ENCODE results near the gene NFATC4. TPM values are rescaled to one million over a fixed set of nuclear protein-coding genes. Genes with fewer than 3 reads are reported as not detected.

NFATC4 gene
- total RNA-seq, 1 donor from 2014 or later = 0.21 TPM

GRCh38 chr14:24414732-24415420, 46.9 kb downstream of the NFATC4 start:
- intact Hi-C loops (cut with micrococcal nuclease) = no loop called here
- no peak overlapping the region for H3K27ac Mint-ChIP-seq
- H3K4me3 Mint-ChIP-seq (ENCODE audit: low read depth) = no peak overlapping the region
- H3K27me3 Mint-ChIP-seq (ENCODE audit: low read depth) = peaks cover 10% of the 10 kb centered on the region
- H3K4me1 Mint-ChIP-seq (ENCODE audit: low read depth) = no peaks in the 10 kb centered on the region
- H3K9me3 Mint-ChIP-seq = no peaks in the 10 kb centered on the region
- no peaks in the 10 kb centered on the region for H3K36me3 Mint-ChIP-seq (ENCODE audit: low read depth)
- DNase-seq (ENCODE audit: low spot score) = no peak

- Mint-ChIP-seq H3K9me3 (no peaks in the 10 kb centered on the region), H3K4me3 (ENCODE audit: low read depth) (no peak overlapping the region), H3K4me1 (ENCODE audit: low read depth) (no peaks in the 10 kb centered on the region), H3K36me3 (ENCODE audit: low read depth) (no peaks in the 10 kb centered on the region), H3K27me3 (ENCODE audit: low read depth) (peaks cover 13% of the 10 kb centered on the region), H3K27ac (no peak overlapping the region)
- intact Hi-C loops (cut with micrococcal nuclease) = no loop called here
- DNase-seq (ENCODE audit: low spot score) = no peak
Measured at GRCh38 chr14:24415421-24416253, 47.7 kb downstream of the NFATC4 start.

GRCh38 chr14:24416254-24416931, 48.4 kb downstream of the NFATC4 start:
- intact Hi-C loops (cut with micrococcal nuclease) = no loop called here
- Mint-ChIP-seq H3K36me3 (ENCODE audit: low read depth) (no peaks in the 10 kb centered on the region), H3K4me1 (ENCODE audit: low read depth) (no peaks in the 10 kb centered on the region), H3K27ac (no peak overlapping the region), H3K27me3 (ENCODE audit: low read depth) (peaks cover 13% of the 10 kb centered on the region), H3K9me3 (no peaks in the 10 kb centered on the region), H3K4me3 (ENCODE audit: low read depth) (no peak overlapping the region)
- DNase-seq (ENCODE audit: low spot score) = no peak

GRCh38 chr14:24416932-24417619, 49.1 kb downstream of the NFATC4 start:
- Mint-ChIP-seq H3K36me3 (ENCODE audit: low read depth) (no peaks in the 10 kb centered on the region), H3K4me1 (ENCODE audit: low read depth) (no peaks in the 10 kb centered on the region), H3K27ac (no peak overlapping the region), H3K4me3 (ENCODE audit: low read depth) (no peak overlapping the region), H3K9me3 (no peaks in the 10 kb centered on the region), H3K27me3 (ENCODE audit: low read depth) (peaks cover 13% of the 10 kb centered on the region)
- intact Hi-C loops (cut with micrococcal nuclease) = no loop called here
- DNase-seq (ENCODE audit: low spot score) = no peak

- H3K9me3 Mint-ChIP-seq = no peaks in the 10 kb centered on the region
- no peak overlapping the region for H3K27ac Mint-ChIP-seq
- no peaks in the 10 kb centered on the region for H3K36me3 Mint-ChIP-seq (ENCODE audit: low read depth)
- H3K27me3 Mint-ChIP-seq (ENCODE audit: low read depth) = peaks cover 11% of the 10 kb centered on the region
- no peaks in the 10 kb centered on the region for H3K4me1 Mint-ChIP-seq (ENCODE audit: low read depth)
- intact Hi-C loops (cut with micrococcal nuclease) = no loop called here
- H3K4me3 Mint-ChIP-seq (ENCODE audit: low read depth) = no peak overlapping the region
- DNase-seq (ENCODE audit: low spot score) = no peak
Measured at GRCh38 chr14:24417832-24418491, 50.0 kb downstream of the NFATC4 start.

GRCh38 chr14:24418492-24418873, 50.5 kb downstream of the NFATC4 start:
- H3K4me1 Mint-ChIP-seq (ENCODE audit: low read depth) = no peaks in the 10 kb centered on the region
- DNase-seq (ENCODE audit: low spot score) = no peak
- no peaks in the 10 kb centered on the region for H3K36me3 Mint-ChIP-seq (ENCODE audit: low read depth)
- intact Hi-C loops (cut with micrococcal nuclease) = no loop called here
- peaks cover 11% of the 10 kb centered on the region for H3K27me3 Mint-ChIP-seq (ENCODE audit: low read depth)
- H3K4me3 Mint-ChIP-seq (ENCODE audit: low read depth) = no peak overlapping the region
- no peak overlapping the region for H3K27ac Mint-ChIP-seq
- no peaks in the 10 kb centered on the region for H3K9me3 Mint-ChIP-seq

GRCh38 chr14:24422261-24422660, 54.3 kb downstream of the NFATC4 start:
- intact Hi-C loops (cut with micrococcal nuclease) = no loop called here
- Mint-ChIP-seq H3K27me3 (ENCODE audit: low read depth) (peaks cover 11% of the 10 kb centered on the region), H3K36me3 (ENCODE audit: low read depth) (peaks cover 3% of the 10 kb centered on the region), H3K9me3 (no peaks in the 10 kb centered on the region), H3K4me1 (ENCODE audit: low read depth) (peaks cover 18% of the 10 kb centered on the region), H3K4me3 (ENCODE audit: low read depth) (no peak overlapping the region), H3K27ac (no peak overlapping the region)
- no peak for DNase-seq (ENCODE audit: low spot score)

- no peak overlapping the region for H3K4me3 Mint-ChIP-seq (ENCODE audit: low read depth)
- intact Hi-C loops (cut with micrococcal nuclease) = no loop called here
- peaks cover 18% of the 10 kb centered on the region for H3K4me1 Mint-ChIP-seq (ENCODE audit: low read depth)
- no peak overlapping the region for H3K27ac Mint-ChIP-seq
- H3K36me3 Mint-ChIP-seq (ENCODE audit: low read depth) = peaks cover 3% of the 10 kb centered on the region
- no peaks in the 10 kb centered on the region for H3K9me3 Mint-ChIP-seq
- no peak for DNase-seq (ENCODE audit: low spot score)
- peaks cover 11% of the 10 kb centered on the region for H3K27me3 Mint-ChIP-seq (ENCODE audit: low read depth)
Measured at GRCh38 chr14:24422694-24423601, 55.0 kb downstream of the NFATC4 start.

- Mint-ChIP-seq H3K4me3 (ENCODE audit: low read depth) (no peak overlapping the region), H3K9me3 (no peaks in the 10 kb centered on the region)
- intact Hi-C loops (cut with micrococcal nuclease) = no loop called here
Measured at GRCh38 chr14:24425704-24426103, 57.7 kb downstream of the NFATC4 start.

GRCh38 chr14:24426150-24426911, 58.3 kb downstream of the NFATC4 start:
- no peak overlapping the region for H3K4me3 Mint-ChIP-seq (ENCODE audit: low read depth)
- H3K36me3 Mint-ChIP-seq (ENCODE audit: low read depth) = peaks cover 9% of the 10 kb centered on the region
- H3K9me3 Mint-ChIP-seq = no peaks in the 10 kb centered on the region
- H3K27ac Mint-ChIP-seq = peak overlapping the region; percentile 11
- H3K27me3 Mint-ChIP-seq (ENCODE audit: low read depth) = no peaks in the 10 kb centered on the region
- no peak for DNase-seq (ENCODE audit: low spot score)
- H3K4me1 Mint-ChIP-seq (ENCODE audit: low read depth) = peaks cover 31% of the 10 kb centered on the region
- intact Hi-C loops (cut with micrococcal nuclease) = no loop called here

More at GRCh38 chr14:24425704-24426103, 57.7 kb downstream of the NFATC4 start:
- Mint-ChIP-seq H3K27me3 (ENCODE audit: low read depth) (no peaks in the 10 kb centered on the region), H3K27ac (peak overlapping the region; percentile 11), H3K4me1 (ENCODE audit: low read depth) (peaks cover 27% of the 10 kb centered on the region), H3K36me3 (ENCODE audit: low read depth) (peaks cover 3% of the 10 kb centered on the region)
- DNase-seq (ENCODE audit: low spot score) = no peak

GRCh38 chr14:24426912-24427536, 59.0 kb downstream of the NFATC4 start:
- Mint-ChIP-seq H3K27me3 (ENCODE audit: low read depth) (no peaks in the 10 kb centered on the region), H3K4me3 (ENCODE audit: low read depth) (no peak overlapping the region), H3K36me3 (ENCODE audit: low read depth) (peaks cover 16% of the 10 kb centered on the region), H3K27ac (no peak overlapping the region), H3K4me1 (ENCODE audit: low read depth) (peaks cover 37% of the 10 kb centered on the region), H3K9me3 (no peaks in the 10 kb centered on the region)
- intact Hi-C loops (cut with micrococcal nuclease) = no loop called here
- no peak for DNase-seq (ENCODE audit: low spot score)

Measured in activated T-helper 2 cell treated with anti-CD3 and anti-CD28 coated beads, Interferon-gamma antibody, Interleukin-2, Interleukin-4, amounts not matched to agents 10 μg/mL and 5 μg/mL and 100 μg/mL, durations not matched to agents 14 hours and 24 hours and 36 hours (primary cell).